Measurements from ENCODE around the gene IL1RAPL2. TPM values are rescaled to one million over a fixed set of nuclear protein-coding genes. Genes with fewer than 3 reads are reported as not detected.

The IL1RAPL2 gene
- total and polyA plus RNA-seq, 2 of the 8 experiments (the other 6 are each of a cell fraction or from before 2014, with no cell fraction given): 0.20 to 1.3 TPM

DNA sequence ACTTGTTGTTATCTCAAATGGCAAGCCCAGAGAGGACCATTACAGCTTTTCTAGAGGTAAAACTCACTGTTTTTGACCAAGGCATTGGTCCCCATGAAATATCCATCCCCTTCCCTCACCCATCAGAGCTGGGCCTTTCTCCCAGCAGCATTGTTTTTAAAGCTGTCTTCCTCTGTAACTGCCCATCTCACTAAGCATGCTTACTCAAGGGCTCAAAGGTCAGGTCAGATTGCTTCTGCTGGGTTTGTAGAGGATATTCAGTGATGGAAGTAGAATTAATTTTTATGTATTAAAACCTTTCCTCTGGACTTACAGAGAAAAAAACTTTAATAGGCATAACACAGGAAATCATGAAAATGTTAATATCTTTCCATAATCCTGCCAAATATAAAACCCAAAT lies 643.4 kb downstream of the IL1RAPL2 start:
- H3K36me3 ChIP-seq (ENCODE audit: control insufficient read depth in 2 of 4, insufficient read depth in 4 of 4, low read length in 3 of 4): no peaks in the 10 kb centered on the region
- H2BK15ac ChIP-seq (ENCODE audit: low read length): no peak overlapping the region
- no peak overlapping the region for H3K18ac ChIP-seq (ENCODE audit: extremely low read depth, low read length)
- no peak overlapping the region for H4K91ac ChIP-seq (replicated peaks; ENCODE audit: insufficient read length, low read length)
- H4K8ac ChIP-seq (ENCODE audit: extremely low read depth, insufficient read depth, low read length): no peak overlapping the region
- H3K79me2 ChIP-seq (ENCODE audit: control insufficient read depth in 1 of 2, insufficient read depth in 2 of 2, low read length in 2 of 2): no peaks in the 10 kb centered on the region
- H2BK20ac ChIP-seq (ENCODE audit: low read length): no peak overlapping the region
- CTCF ChIA-PET (ENCODE audit: partially characterized antibody): interaction anchor here (1.1 kb wide), 1 partner anchor 18 kb away, joined by 4 read pairs; no protein-coding TSS in a partner anchor
- no peak overlapping the region for H2AK5ac ChIP-seq (ENCODE audit: low read depth, low read length)
- H3K4me1 ChIP-seq (replicated peaks in 1 of 4; ENCODE audit: control insufficient read depth in 3 of 4, insufficient read depth in 4 of 4, low read length in 3 of 4): no peaks in the 10 kb centered on the region
- no peak overlapping the region for H3K56ac ChIP-seq (replicated peaks; ENCODE audit: insufficient read length, low read depth, low read length)
- no peak overlapping the region for H2BK12ac ChIP-seq (ENCODE audit: low read depth, low read length)
- no peaks in the 10 kb centered on the region for H3K79me1 ChIP-seq (ENCODE audit: low read depth, low read length)
- DNase-seq (ENCODE audit: low read depth in 1 of 2, low spot score in 2 of 2): no peak
- no peak overlapping the region for H3K9ac ChIP-seq (replicated peaks in 1 of 4; ENCODE audit: extremely low read depth in 1 of 4, low read depth in 3 of 4, low read length in 3 of 4)
- TF ChIP-seq POLR2AphosphoS5 (IDR thresholded peaks at IDR 0.05; ENCODE audit: low read depth, low read length): no peak
- no peak overlapping the region for H2BK5ac ChIP-seq (ENCODE audit: low read depth, low read length)
- H3K27me3 ChIP-seq (replicated peaks in 1 of 4; ENCODE audit: control insufficient read depth in 3 of 4, extremely low read depth in 1 of 4, insufficient read depth in 3 of 4, low read length in 3 of 4): no peaks in the 10 kb centered on the region
- no peak overlapping the region for H3K4me3 ChIP-seq (ENCODE audit: extremely low read depth in 1 of 4, insufficient read depth in 2 of 4, low read depth in 3 of 4, low read length in 4 of 4)
- H4K20me1 ChIP-seq (replicated peaks in 1 of 2; ENCODE audit: control insufficient read depth in 1 of 2, insufficient read depth in 2 of 2, low read length in 2 of 2): no peaks in the 10 kb centered on the region
- no peak overlapping the region for H2AFZ ChIP-seq (ENCODE audit: low read length)
- H3K4ac ChIP-seq (replicated peaks; ENCODE audit: insufficient read length, low read depth, low read length): no peak overlapping the region
- no peaks in the 10 kb centered on the region for H3K9me3 ChIP-seq (ENCODE audit: insufficient read depth in 2 of 2, low read depth in 1 of 2, low read length in 1 of 2)
- FAIRE-seq: no peak
- H3K4me2 ChIP-seq (ENCODE audit: insufficient read depth in 1 of 2, low read depth in 2 of 2, low read length in 2 of 2): no peak overlapping the region
- no peak overlapping the region for H2BK120ac ChIP-seq (replicated peaks; ENCODE audit: low read depth, low read length)
- no peak overlapping the region for H3K27ac ChIP-seq (ENCODE audit: low read depth, low read length)
- H3K23me2 ChIP-seq (ENCODE audit: low read depth, low read length): no peaks in the 10 kb centered on the region
- no peak overlapping the region for H3K14ac ChIP-seq (ENCODE audit: insufficient read length)
- H3K23ac ChIP-seq (ENCODE audit: insufficient read length): no peak overlapping the region
- H4K5ac ChIP-seq (ENCODE audit: insufficient read length, low read depth, low read length): no peak overlapping the region
- POLR2A ChIA-PET (ENCODE audit: partially characterized antibody): no interaction called here

Data from H1 (cell line).